GM12878 (cell line): Measurements from ENCODE around the gene RRP1B. TPM values are rescaled to one million over a fixed set of nuclear protein-coding genes. Genes with fewer than 3 reads are reported as not detected.

Experiments used
- ATAC-seq: fragments of 200-7000 bp; cut with Tn5 transposase; 3 replicates; pipeline ENCODE4 v1.9.1; 2020; ENCODE audit warnings: mild to moderate bottlenecking, moderate library complexity
- BruUV-seq: library from RNA; stranded (reverse); fragments of 400-500 nt; replicated peaks from 2 replicates; lab custom pipeline; 2021; lab: Mats Ljungman, UMichigan
- CTCF ChIA-PET: fragments of 300-600 bp; sonication (Branson Sonifier 250); formaldehyde crosslinking; extraction: SDS; loops from one replicate; lab custom pipeline; 2021; ENCODE audit warnings: inconsistent platforms; lab: Yijun Ruan, JAX
- POLR2A ChIA-PET: fragments of 350-600 bp; formaldehyde crosslinking; extraction: SDS; loops from one replicate; lab custom pipeline; 2021; ENCODE audit warnings: inconsistent platforms; lab: Charles Lee
- RAD21 ChIA-PET: fragments of 300-600 bp; sonication (Branson Sonifier 250); formaldehyde crosslinking; loops from one replicate; lab custom pipeline; 2023; ENCODE audit warnings: antibody characterized with exemption; ENCODE audit not compliant: unreplicated experiment; lab: Charles Lee
- SMC1A ChIA-PET: fragments of 300-600 bp; sonication (Branson Sonifier 250); formaldehyde crosslinking; loops from one replicate; lab custom pipeline; 2023; ENCODE audit not compliant: unreplicated experiment, uncharacterized antibody; lab: Charles Lee
- DNase-seq: peaks from one replicate; pipeline ENCODE4 v3.0.0-alpha.2; 2011; ENCODE audit warnings: low read depth, low spot score
- FAIRE-seq: peaks from 3 replicates; lab custom pipeline; 2011; peaks lifted over from hg19 to GRCh38; lab: Jason Lieb, UNC
- H2AFZ ChIP-seq: 2 replicates; pipeline ENCODE4 v1.6.0; 2011; ENCODE audit warnings: low read depth, low read length, control low read depth; ENCODE audit not compliant: control insufficient read depth
- H3K27ac ChIP-seq: 2 replicates; pipeline ENCODE4 v1.5.1; 2011; ENCODE audit warnings: control low read depth; ENCODE audit not compliant: control insufficient read depth, insufficient read depth
- H3K27me3 ChIP-seq, 2 experiments: replicated peaks in 1 of 2; 2 replicates each; pipeline versions ENCODE4 v1.6.0 to v1.6.1; 2011; ENCODE audit warnings: low read length in 1 of 2; ENCODE audit not compliant: control insufficient read depth in 2 of 2, insufficient read depth in 2 of 2
- H3K36me3 ChIP-seq, 2 experiments: 2 replicates each; pipeline ENCODE4 v1.5.1; 2011; ENCODE audit warnings: low read length in 1 of 2; ENCODE audit not compliant: control insufficient read depth in 2 of 2, insufficient read depth in 2 of 2
- H3K4me1 ChIP-seq: 2 replicates; pipeline ENCODE4 v1.6.1; 2011; ENCODE audit warnings: mild to moderate bottlenecking, low read length, moderate library complexity, mixed read lengths; ENCODE audit not compliant: control insufficient read depth, insufficient read depth
- H3K4me2 ChIP-seq: 2 replicates; pipeline ENCODE4 v1.6.0; 2011; ENCODE audit warnings: control low read depth; ENCODE audit not compliant: control insufficient read depth, insufficient read depth
- H3K4me3 ChIP-seq: fragments of 200-600 bp; sonication (generic); 2 replicates; pipeline ENCODE4 v1.5.1; 2016
- H3K79me2 ChIP-seq: 2 replicates; pipeline ENCODE4 v1.6.0; 2011; ENCODE audit warnings: low read length; ENCODE audit not compliant: control insufficient read depth, insufficient read depth
- H3K9ac ChIP-seq: 2 replicates; pipeline ENCODE4 v1.8.0; 2011; ENCODE audit warnings: low read length, control low read depth, mixed read lengths; ENCODE audit not compliant: control insufficient read depth, insufficient read depth
- H3K9me3 ChIP-seq: replicated peaks from 3 replicates; pipeline ENCODE4 v1.5.1; 2011; ENCODE audit warnings: mild to moderate bottlenecking, low read length; ENCODE audit not compliant: control insufficient read depth, insufficient read depth
- H4K20me1 ChIP-seq: 2 replicates; pipeline ENCODE4 v1.6.0; 2011; ENCODE audit not compliant: control insufficient read depth, insufficient read depth
- ESRRA ChIP-seq: IDR thresholded peaks from 2 replicates; pipeline ENCODE4 v1.6.1; 2012; ENCODE audit warnings: mild to moderate bottlenecking, low read length, improper control_type of control experiment
- GABPA ChIP-seq: IDR thresholded peaks from 2 replicates; pipeline ENCODE4 v1.6.1; 2014; ENCODE audit warnings: antibody characterized with exemption, low read depth, mild to moderate bottlenecking, inconsistent platforms
- MYB ChIP-seq: fragments of 150-350 bp; IDR thresholded peaks from 2 replicates; pipeline ENCODE4 v1.6.1; 2014; ENCODE audit warnings: mild to moderate bottlenecking, low read depth, low read length, borderline replicate concordance
- NBN ChIP-seq: fragments of 450-650 bp; IDR thresholded peaks from 2 replicates; pipeline ENCODE4 v1.6.1; 2016
- POU2F2 ChIP-seq: IDR thresholded peaks from 3 replicates; pipeline ENCODE4 v1.6.1; 2011; ENCODE audit warnings: low read depth, mild to moderate bottlenecking, low read length, borderline replicate concordance
- SMAD1 ChIP-seq: fragments of 450-650 bp; IDR thresholded peaks from 2 replicates; pipeline ENCODE4 v1.6.1; 2018; ENCODE audit warnings: mild to moderate bottlenecking, low read depth; ENCODE audit not compliant: partially characterized antibody
- SP1 ChIP-seq: IDR thresholded peaks from one replicate; pipeline ENCODE4 v1.6.1; 2011; ENCODE audit warnings: low read depth, low read length
- TARDBP ChIP-seq: IDR thresholded peaks from 2 replicates; pipeline ENCODE4 v1.6.1; 2016; ENCODE audit warnings: borderline replicate concordance
- WGBS: methylation state at CpG from one replicate; pipeline ENCODE4 v1.1.6; 2016; ENCODE audit warnings: low lambda C conversion rate; ENCODE audit not compliant: insufficient replicate concordance, insufficient coverage; ENCODE audit errors: missing lambda C conversion rate; 5-methylcytosine and 5-hydroxymethylcytosine counted together
- in situ Hi-C: fragments of 300-500 bp; cut with MboI; formaldehyde crosslinking; loops from 9 replicates; pipeline ENCODE4 v1.14.3; 2018; ENCODE audit warnings: mixed read lengths
- intact Hi-C: fragments of 100-400 bp; cut with micrococcal nuclease; formaldehyde crosslinking; loops from one replicate; pipeline ENCODE4 v1.14.2; 2022; ENCODE audit not compliant: unreplicated experiment
- polyA plus RNA-seq, 11 experiments: library from polyadenylated mRNA; depleted of rRNA in 4 of 11; unstranded in 6 of 11; stranded (reverse) in 5 of 11; fragments of >200 nt; fragmentation: Nextera tagmentation in 4 of 11; fragmentation: Illumina TruSeq in 1 of 11; extraction: Ambion mirVana in 4 of 11; extraction: Trizol in 1 of 11; gene quantifications; 1 replicate in 1 of 11; 2 replicates in 10 of 11; pipeline versions ENCODE4 v1.2.1 to v1.2.3, GENCODE V29; 2011 to 2016; ENCODE audit warnings: inconsistent platforms in 2 of 11, missing spikeins in 2 of 11, low read depth in 1 of 11
- total RNA-seq, 4 experiments: library from RNA; depleted of rRNA in 3 of 4; stranded (reverse); fragments of >200 nt in 3 of 4; fragmentation: Illumina TruSeq in 1 of 4; extraction: Trizol in 1 of 4; gene quantifications; 2 replicates each; pipeline versions ENCODE4 v1.2.1 to v1.2.3, GENCODE V29; 2013 to 2021
- TF ChIP-seq, protein P1 (sequence below): IDR thresholded peaks from 2 replicates; pipeline ENCODE4 v1.6.1; 2011; ENCODE audit warnings: borderline replicate concordance, low read depth, mild to moderate bottlenecking, moderate library complexity, low read length; ENCODE audit not compliant: insufficient read depth, poor library complexity, severe bottlenecking
- TF ChIP-seq, protein P2 (sequence below): fragments of 450-650 bp; IDR thresholded peaks from 2 replicates; pipeline ENCODE4 v1.6.1; 2017; ENCODE audit warnings: borderline replicate concordance
- TF ChIP-seq, protein P3 (sequence below): fragments of 450-650 bp; IDR thresholded peaks from 2 replicates; pipeline ENCODE4 v1.6.1; 2017; ENCODE audit warnings: mild to moderate bottlenecking, low read depth, inconsistent platforms; ENCODE audit not compliant: poor library complexity, severe bottlenecking

The RRP1B gene
- total and polyA plus RNA-seq, 10 of the 15 experiments (the other 5 are each of a cell fraction or from before 2014, with no cell fraction given), result 8.1 to 57.4 (median 38.1) TPM

DNA sequence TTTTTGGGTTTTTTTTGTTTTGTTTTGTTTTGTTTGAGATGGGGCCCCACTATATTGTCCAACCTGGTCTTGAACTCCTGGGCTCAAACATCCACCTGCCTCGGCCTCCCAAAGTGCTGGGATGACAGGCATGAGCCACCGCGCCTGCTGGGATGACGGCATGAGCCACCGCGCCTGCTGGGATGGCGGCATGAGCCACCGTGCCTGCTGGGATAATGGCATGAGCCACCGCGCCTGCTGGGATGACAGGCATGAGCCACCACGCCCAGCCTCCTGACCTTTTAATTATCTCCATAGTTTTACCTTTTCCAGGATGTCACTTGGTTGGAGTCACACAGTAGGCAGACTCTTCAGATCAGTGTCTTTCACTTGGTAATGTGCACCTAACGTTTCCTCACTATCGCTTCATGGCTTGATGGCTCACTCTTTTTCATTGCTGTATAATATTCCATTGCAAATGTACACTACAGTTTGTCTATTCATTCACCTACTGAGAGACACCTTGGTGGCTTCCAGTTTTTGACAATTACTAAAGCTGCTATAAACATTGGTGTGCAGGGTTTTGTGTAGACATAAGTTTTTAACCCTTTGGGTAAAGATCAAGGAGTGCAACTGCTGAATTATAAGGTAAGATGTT lies 49.5 kb downstream of the RRP1B start:
- Histone ChIP-seq H3K4me2 (no peak overlapping the region), H3K79me2 (no peaks in the 10 kb centered on the region), H3K27me3 (no peaks in the 10 kb centered on the region; a peak in 1 of 4 replicates), H3K27ac (no peak overlapping the region), H3K4me1 (no peaks in the 10 kb centered on the region), H3K9ac (no peak overlapping the region), H3K9me3 (no peaks in the 10 kb centered on the region), H3K4me3 (no peak overlapping the region), H3K36me3 (no peaks in the 10 kb centered on the region), H4K20me1 (no peaks in the 10 kb centered on the region), H2AFZ (no peak overlapping the region)
- WGBS, result 74% methylated on average over 13 of the region's 13 CpGs
- ATAC-seq (no peak), DNase-seq (no peak), FAIRE-seq (no peak)
- BruUV-seq, result no TSS peak
- RAD21 ChIA-PET, result no interaction called here
- in situ Hi-C loops, result no loop called here
- SMC1A ChIA-PET, result no interaction called here
- POLR2A ChIA-PET, result no interaction called here
- intact Hi-C loops, result no loop called here
- TF ChIP-seq, protein P1, sequence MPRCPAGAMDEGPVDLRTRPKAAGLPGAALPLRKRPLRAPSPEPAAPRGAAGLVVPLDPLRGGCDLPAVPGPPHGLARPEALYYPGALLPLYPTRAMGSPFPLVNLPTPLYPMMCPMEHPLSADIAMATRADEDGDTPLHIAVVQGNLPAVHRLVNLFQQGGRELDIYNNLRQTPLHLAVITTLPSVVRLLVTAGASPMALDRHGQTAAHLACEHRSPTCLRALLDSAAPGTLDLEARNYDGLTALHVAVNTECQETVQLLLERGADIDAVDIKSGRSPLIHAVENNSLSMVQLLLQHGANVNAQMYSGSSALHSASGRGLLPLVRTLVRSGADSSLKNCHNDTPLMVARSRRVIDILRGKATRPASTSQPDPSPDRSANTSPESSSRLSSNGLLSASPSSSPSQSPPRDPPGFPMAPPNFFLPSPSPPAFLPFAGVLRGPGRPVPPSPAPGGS, result no peak
- no peak for TF ChIP-seq TARDBP
- TF ChIP-seq SP1, result no peak
- no peak for TF ChIP-seq MYB
- CTCF ChIA-PET, result interaction anchor here (0.6 to 1.4 kb wide), 2 partner anchors 8 to 819 kb away, joined by 3 to 4 read pairs; no protein-coding TSS in a partner anchor

DNA sequence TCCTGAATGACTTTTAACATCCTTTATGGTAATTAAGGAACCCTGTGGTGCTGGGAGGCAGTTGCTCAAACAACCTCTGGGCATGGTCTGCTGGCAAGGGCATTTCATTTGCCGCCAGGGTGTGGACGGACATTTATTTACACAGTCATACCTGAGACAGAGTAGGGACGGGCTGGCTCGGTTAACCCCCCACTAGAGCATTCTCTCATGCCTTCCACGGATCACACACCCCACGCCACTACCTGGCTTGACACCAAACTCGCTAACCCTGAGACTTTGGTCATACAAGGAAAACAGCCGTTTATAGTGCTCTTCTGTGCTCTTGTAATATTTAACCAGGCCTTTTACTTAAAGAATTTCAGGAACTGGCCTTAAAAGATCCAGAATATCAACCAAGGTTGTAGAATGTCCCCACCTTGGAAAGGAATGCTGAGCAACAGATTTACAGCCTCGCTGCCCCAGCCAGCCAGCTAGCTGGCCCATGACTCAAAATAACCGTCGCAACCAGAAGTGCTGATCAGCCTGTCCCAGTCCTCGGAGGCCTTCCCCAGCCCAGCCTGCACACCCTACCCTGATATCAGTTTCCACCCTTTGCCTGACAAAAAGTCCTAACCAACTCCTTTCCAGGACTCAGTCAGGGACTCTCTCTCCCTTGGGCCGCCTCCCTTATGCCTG lies 53.0 kb downstream of the RRP1B start:
- RAD21 ChIA-PET, result no interaction called here
- ATAC-seq, result no peak
- BruUV-seq, result no TSS peak
- TF ChIP-seq POU2F2, result no peak
- no peak for TF ChIP-seq NBN
- no peak for TF ChIP-seq ESRRA
- TF ChIP-seq, protein P2, sequence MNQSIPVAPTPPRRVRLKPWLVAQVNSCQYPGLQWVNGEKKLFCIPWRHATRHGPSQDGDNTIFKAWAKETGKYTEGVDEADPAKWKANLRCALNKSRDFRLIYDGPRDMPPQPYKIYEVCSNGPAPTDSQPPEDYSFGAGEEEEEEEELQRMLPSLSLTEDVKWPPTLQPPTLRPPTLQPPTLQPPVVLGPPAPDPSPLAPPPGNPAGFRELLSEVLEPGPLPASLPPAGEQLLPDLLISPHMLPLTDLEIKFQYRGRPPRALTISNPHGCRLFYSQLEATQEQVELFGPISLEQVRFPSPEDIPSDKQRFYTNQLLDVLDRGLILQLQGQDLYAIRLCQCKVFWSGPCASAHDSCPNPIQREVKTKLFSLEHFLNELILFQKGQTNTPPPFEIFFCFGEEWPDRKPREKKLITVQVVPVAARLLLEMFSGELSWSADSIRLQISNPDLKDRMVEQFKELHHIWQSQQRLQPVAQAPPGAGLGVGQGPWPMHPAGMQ, result no peak
- TF ChIP-seq SMAD1, result no peak
- TF ChIP-seq GABPA, result no peak
- TF ChIP-seq, protein P3, sequence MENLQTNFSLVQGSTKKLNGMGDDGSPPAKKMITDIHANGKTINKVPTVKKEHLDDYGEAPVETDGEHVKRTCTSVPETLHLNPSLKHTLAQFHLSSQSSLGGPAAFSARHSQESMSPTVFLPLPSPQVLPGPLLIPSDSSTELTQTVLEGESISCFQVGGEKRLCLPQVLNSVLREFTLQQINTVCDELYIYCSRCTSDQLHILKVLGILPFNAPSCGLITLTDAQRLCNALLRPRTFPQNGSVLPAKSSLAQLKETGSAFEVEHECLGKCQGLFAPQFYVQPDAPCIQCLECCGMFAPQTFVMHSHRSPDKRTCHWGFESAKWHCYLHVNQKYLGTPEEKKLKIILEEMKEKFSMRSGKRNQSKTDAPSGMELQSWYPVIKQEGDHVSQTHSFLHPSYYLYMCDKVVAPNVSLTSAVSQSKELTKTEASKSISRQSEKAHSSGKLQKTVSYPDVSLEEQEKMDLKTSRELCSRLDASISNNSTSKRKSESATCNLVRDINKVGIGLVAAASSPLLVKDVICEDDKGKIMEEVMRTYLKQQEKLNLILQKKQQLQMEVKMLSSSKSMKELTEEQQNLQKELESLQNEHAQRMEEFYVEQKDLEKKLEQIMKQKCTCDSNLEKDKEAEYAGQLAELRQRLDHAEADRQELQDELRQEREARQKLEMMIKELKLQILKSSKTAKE, result no peak

More for the DNA sequence above, 53.0 kb downstream of the RRP1B start:
- SMC1A ChIA-PET, result no interaction called here
- intact Hi-C loops (no loop called here), in situ Hi-C loops (no loop called here)
- no peaks in the 10 kb centered on the region for H4K20me1 ChIP-seq
- H2AFZ ChIP-seq, result no peak overlapping the region
- no peak overlapping the region for H3K27ac ChIP-seq
- no peak overlapping the region for H3K9ac ChIP-seq
- H3K4me1 ChIP-seq, result peaks cover 20% of the 10 kb centered on the region
- H3K79me2 ChIP-seq, result no peaks in the 10 kb centered on the region
- CTCF ChIA-PET, result no interaction called here
- H3K36me3 ChIP-seq, result no peaks in the 10 kb centered on the region
- POLR2A ChIA-PET, result no interaction called here
- H3K9me3 ChIP-seq, result no peaks in the 10 kb centered on the region
- H3K4me3 ChIP-seq, result no peak overlapping the region
- no peaks in the 10 kb centered on the region; a peak in 1 of 4 replicates for H3K27me3 ChIP-seq
- no peak overlapping the region for H3K4me2 ChIP-seq
- DNase-seq (no peak), FAIRE-seq (no peak)
- 71% methylated on average over 13 of the region's 13 CpGs for WGBS
